K562 (cell line): ENCODE measurements around the gene CROCC2. TPM values are rescaled to one million over a fixed set of nuclear protein-coding genes. Genes with fewer than 3 reads are reported as not detected.

ENCODE experiments used
- ATAC-seq: fragments of 200-7000 bp; cut with Tn5 transposase; 3 replicates; pipeline ENCODE4 v1.9.1; 2020; ENCODE audit warnings: moderate library complexity
- BruUV-seq: library from RNA; stranded (reverse); fragments of 400-500 nt; replicated peaks from 2 replicates; lab custom pipeline; 2021; lab: Mats Ljungman, UMichigan
- CTCF ChIA-PET: fragments of 300-600 bp; formaldehyde crosslinking; extraction: SDS; loops from one replicate; lab custom pipeline; 2021; ENCODE audit warnings: low intra/inter-chr PET ratio; lab: Yijun Ruan, JAX
- POLR2A ChIA-PET: fragments of 300-600, 350-650 bp; sonication (Branson Sonifier 250); formaldehyde crosslinking; extraction: SDS; loops from one replicate; lab custom pipeline; 2021; ENCODE audit warnings: antibody characterized with exemption, inconsistent platforms; lab: Yijun Ruan, JAX
- DNase-seq, 4 experiments: peaks; one replicate each; pipeline versions ENCODE4 v3.0.0 to v3.0.0-alpha.2; 2011 to 2018; ENCODE audit warnings: low spot score in 3 of 4, mixed read lengths in 3 of 4; ENCODE audit errors: extremely low read depth in 1 of 4
- FAIRE-seq: peaks from 2 replicates; lab custom pipeline; 2011; peaks lifted over from hg19 to GRCh38; lab: Jason Lieb, UNC
- H2AFZ ChIP-seq: 2 replicates; pipeline ENCODE4 v1.6.0; 2011; ENCODE audit warnings: low read depth, low read length, control low read depth, inconsistent platforms
- H3K27ac ChIP-seq: fragments of 200-600 bp; 3 replicates; pipeline ENCODE4 v1.8.0; 2011; ENCODE audit warnings: low read depth, mild to moderate bottlenecking, control low read depth, inconsistent platforms, low read length, moderate library complexity, mixed read lengths; ENCODE audit errors: extremely low read depth
- H3K27me3 ChIP-seq, 2 experiments: fragments of 300-600 bp in 1 of 2; 2 replicates in 1 of 2; 3 replicates in 1 of 2; pipeline versions ENCODE4 v1.6.0 to v1.8.0; 2011; ENCODE audit warnings: inconsistent platforms in 2 of 2, low read length in 2 of 2, mild to moderate bottlenecking in 1 of 2, mixed read lengths in 1 of 2, moderate library complexity in 1 of 2; ENCODE audit not compliant: control insufficient read depth in 2 of 2, insufficient read depth in 2 of 2
- H3K36me3 ChIP-seq: fragments of 300-600 bp; 3 replicates; pipeline ENCODE4 v1.8.0; 2011; ENCODE audit warnings: mild to moderate bottlenecking, low read length, inconsistent platforms; ENCODE audit not compliant: control insufficient read depth, insufficient read depth
- H3K4me1 ChIP-seq, 2 experiments: fragments of 200-600 bp in 1 of 2; replicated peaks in 1 of 2; 2 replicates in 1 of 2; 3 replicates in 1 of 2; pipeline versions ENCODE4 v1.5.1 to v1.8.0; 2011; ENCODE audit warnings: inconsistent platforms in 2 of 2, low read length in 2 of 2, mild to moderate bottlenecking in 1 of 2, mixed read lengths in 1 of 2, moderate library complexity in 1 of 2; ENCODE audit not compliant: control insufficient read depth in 2 of 2, insufficient read depth in 2 of 2
- H3K4me2 ChIP-seq: 2 replicates; pipeline ENCODE4 v1.6.1; 2011; ENCODE audit warnings: low read length, control low read depth, inconsistent platforms, mixed read lengths; ENCODE audit not compliant: insufficient read depth
- H3K4me3 ChIP-seq: fragments of 200-600 bp; sonication (generic), shearing (Covaris generic); 2 replicates; pipeline ENCODE4 v1.5.1; 2016; ENCODE audit warnings: control low read depth, inconsistent platforms
- H3K79me2 ChIP-seq: fragments of 200-600 bp; 3 replicates; pipeline ENCODE4 v1.8.0; 2011; ENCODE audit warnings: low read length, inconsistent platforms; ENCODE audit not compliant: control insufficient read depth, insufficient read depth
- H3K9ac ChIP-seq, 2 experiments: 2 replicates each; pipeline versions ENCODE4 v1.6.0 to v1.6.1; 2011; ENCODE audit warnings: low read depth in 2 of 2, low read length in 2 of 2, control low read depth in 1 of 2, inconsistent platforms in 1 of 2, mild to moderate bottlenecking in 1 of 2, mixed read lengths in 1 of 2; ENCODE audit not compliant: insufficient read depth in 1 of 2
- H3K9me1 ChIP-seq: one replicate; pipeline ENCODE4 v1.6.0; 2011; ENCODE audit warnings: inconsistent platforms, mild to moderate bottlenecking, low read length, moderate library complexity; ENCODE audit not compliant: control insufficient read depth, insufficient read depth
- H3K9me3 ChIP-seq: replicated peaks from 2 replicates; pipeline ENCODE4 v1.5.1; 2011; ENCODE audit warnings: low read depth, low read length, inconsistent platforms; ENCODE audit not compliant: control insufficient read depth, insufficient read depth
- H4K20me1 ChIP-seq: replicated peaks from 2 replicates; pipeline ENCODE4 v1.6.1; 2011; ENCODE audit warnings: low read length, inconsistent platforms, mixed read lengths; ENCODE audit not compliant: control insufficient read depth, insufficient read depth
- DIDO1 ChIP-seq: fragments of 450-650 bp; IDR thresholded peaks from 2 replicates; pipeline ENCODE4 v1.6.1; 2016; ENCODE audit warnings: low read depth, missing biosample characterization, missing genetic modification characterization
- ESRRB ChIP-seq: fragments of 250-450 bp; sonication (Bioruptor Pico); IDR thresholded peaks from 2 replicates; pipeline ENCODE4 v1.5.0; 2020; ENCODE audit warnings: mild to moderate bottlenecking, moderate library complexity, borderline replicate concordance
- NR1H2 ChIP-seq: sonication (generic); formaldehyde crosslinking; IDR thresholded peaks from 2 replicates; pipeline ENCODE4 v1.4.0; 2020; ENCODE audit warnings: mild to moderate bottlenecking, missing genetic modification reagents
- POLR3G ChIP-seq: IDR thresholded peaks from 2 replicates; pipeline ENCODE4 v1.6.1; 2011; ENCODE audit not compliant: insufficient read length, insufficient replicate concordance; ENCODE audit errors: extremely low read depth
- RAD21 ChIP-seq, 2 experiments: fragments of 250-450 bp in 1 of 2; fragments of 450-650 bp in 1 of 2; sonication (Bioruptor Pico) in 1 of 2; formaldehyde crosslinking in 1 of 2; IDR thresholded peaks in 1 of 2; conservative IDR thresholded peaks in 1 of 2; 2 replicates each; pipeline versions ENCODE4 v1.4.0 to v1.8.0; 2020 to 2022; ENCODE audit warnings: mild to moderate bottlenecking in 2 of 2, moderate library complexity in 1 of 2
- RBM17 ChIP-seq: fragments of 200-400 bp; formaldehyde crosslinking; IDR thresholded peaks from 2 replicates; pipeline ENCODE4 v1.6.1; 2017; ENCODE audit warnings: low read depth, mild to moderate bottlenecking, low read length, borderline replicate concordance
- SMC3 ChIP-seq: conservative IDR thresholded peaks from 2 replicates; pipeline ENCODE4 v1.6.1; 2011; ENCODE audit warnings: low read depth, low read length, improper control_type of control experiment; ENCODE audit not compliant: insufficient read depth
- ZBTB7A ChIP-seq: IDR thresholded peaks from 2 replicates; pipeline ENCODE4 v1.6.1; 2011; ENCODE audit warnings: low read depth, mild to moderate bottlenecking, low read length, moderate library complexity, borderline replicate concordance; ENCODE audit not compliant: control insufficient read depth
- ZFP36 ChIP-seq: fragments of 150-350 bp; IDR thresholded peaks from 2 replicates; pipeline ENCODE4 v1.6.1; 2018; ENCODE audit warnings: low read length, low read depth; ENCODE audit not compliant: partially characterized antibody
- WGBS: fragments of 100-300 bp; shearing (Covaris generic); methylation state at CpG from one replicate; pipeline ENCODE4 v1.1.6; 2016; ENCODE audit warnings: low coverage, mixed read lengths; ENCODE audit not compliant: insufficient coverage; ENCODE audit errors: missing lambda C conversion rate; 5-methylcytosine and 5-hydroxymethylcytosine counted together
- in situ Hi-C: fragments of 300-500 bp; cut with MboI; formaldehyde crosslinking; loops from 4 replicates; pipeline ENCODE4 v1.15.0; 2018; ENCODE audit warnings: inconsistent platforms, mixed read lengths
- intact Hi-C: fragments of 100-400 bp; cut with micrococcal nuclease; formaldehyde crosslinking; loops from 2 replicates; pipeline ENCODE4 v1.14.2; 2022
- polyA plus RNA-seq, 8 experiments: library from polyadenylated mRNA; depleted of rRNA in 4 of 8; stranded (reverse) in 5 of 8; unstranded in 3 of 8; fragments of >200 nt; fragmentation: Nextera tagmentation in 2 of 8; fragmentation: Illumina TruSeq in 1 of 8; extraction: Ambion mirVana in 2 of 8; extraction: Trizol in 1 of 8; gene quantifications; 2 replicates each; pipeline versions ENCODE4 v1.2.1 to v1.2.3, GENCODE V29; 2011 to 2014; ENCODE audit warnings: inconsistent platforms in 1 of 8, missing spikeins in 1 of 8
- total RNA-seq, 7 experiments: library from RNA; depleted of rRNA in 6 of 7; stranded (reverse); fragments of >200 nt in 6 of 7; fragmentation: Illumina TruSeq in 2 of 7; extraction: Trizol in 2 of 7; gene quantifications; 2 replicates each; pipeline versions ENCODE4 v1.2.1 to v1.2.3, GENCODE V29; 2011 to 2021; ENCODE audit warnings: low replicate concordance in 1 of 7
- TF ChIP-seq, protein P1 (sequence below): fragments of 450-650 bp; formaldehyde crosslinking; IDR thresholded peaks from 2 replicates; pipeline ENCODE4 v1.4.0; 2022; ENCODE audit warnings: missing genetic modification characterization
- TF ChIP-seq, protein P2 (sequence below), 3 experiments: IDR thresholded peaks in 2 of 3; conservative IDR thresholded peaks in 1 of 3; 2 replicates each; pipeline ENCODE4 v1.5.1; 2011 to 2012; ENCODE audit warnings: low read length in 3 of 3, mild to moderate bottlenecking in 3 of 3, control low read depth in 2 of 3, improper control_type of control experiment in 1 of 3, inconsistent platforms in 1 of 3, low read depth in 1 of 3, mixed read lengths in 1 of 3, moderate library complexity in 1 of 3; ENCODE audit not compliant: insufficient read depth in 2 of 3
- TF ChIP-seq, protein P3 (sequence below): IDR thresholded peaks from 2 replicates; pipeline ENCODE4 v1.6.1; 2011; ENCODE audit warnings: borderline replicate concordance, low read depth, mild to moderate bottlenecking, moderate library complexity, low read length; ENCODE audit not compliant: insufficient read depth, poor library complexity, severe bottlenecking

The CROCC2 gene
- total and polyA plus RNA-seq, 9 of the 15 experiments (the other 6 are each of a cell fraction or from before 2014, with no cell fraction given): not detected

DNA sequence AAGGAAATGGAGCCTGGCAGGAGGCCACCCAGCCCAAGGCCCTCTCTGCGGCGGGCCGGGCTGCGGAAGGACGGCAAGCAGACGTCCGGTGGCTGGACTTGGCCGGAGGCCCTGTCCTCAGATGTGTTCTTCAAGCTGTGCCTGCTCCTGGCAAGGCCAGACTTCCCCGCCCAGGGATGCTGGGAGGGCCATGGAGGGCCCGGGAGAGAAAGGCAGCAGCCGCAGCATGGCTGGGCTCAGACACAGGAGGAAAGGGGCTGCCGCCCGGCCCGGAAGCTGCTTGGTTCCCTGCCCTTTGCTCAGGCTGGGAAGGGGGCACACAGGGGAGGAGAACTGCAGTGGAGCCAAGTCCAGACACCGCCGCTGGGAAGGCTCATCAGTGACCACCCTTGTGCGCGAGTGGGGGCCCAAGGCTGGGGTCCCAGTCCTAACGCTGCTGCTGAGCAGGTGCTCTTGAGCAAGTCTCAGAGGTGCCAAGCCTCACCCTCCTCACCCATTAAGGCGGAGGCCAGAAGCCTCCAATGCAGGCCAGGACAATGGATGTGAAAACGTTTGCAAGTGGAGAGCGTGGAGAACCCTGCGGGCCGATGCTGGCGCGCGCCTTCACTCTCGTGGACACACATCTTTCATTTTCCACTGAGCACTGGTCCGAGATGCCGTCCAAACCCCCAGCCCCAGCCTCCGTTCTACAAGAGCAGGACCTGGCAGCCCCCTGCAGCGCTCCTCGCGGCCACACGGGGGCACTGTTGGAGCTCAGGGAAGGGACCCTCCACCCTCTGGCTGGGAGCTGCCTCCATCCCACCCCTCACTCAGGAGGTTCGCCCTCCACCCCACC lies 7.9 kb downstream of the CROCC2 start:
- Histone ChIP-seq H3K27me3 (peaks cover 0 to 38% of the 10 kb centered on the region in 2 experiments; a peak in 2 of 5 replicates), H3K79me2 (no peaks in the 10 kb centered on the region), H3K27ac (no peak overlapping the region), H3K4me2 (no peak overlapping the region), H3K36me3 (no peaks in the 10 kb centered on the region), H2AFZ (no peak overlapping the region), H3K4me3 (no peak overlapping the region), H3K4me1 (peaks cover 0 to 27% of the 10 kb centered on the region in 2 experiments; a peak in 2 of 5 replicates), H3K9me1 (no peaks in the 10 kb centered on the region), H3K9me3 (no peaks in the 10 kb centered on the region), H3K9ac (no peak overlapping the region), H4K20me1 (peaks cover 6% of the 10 kb centered on the region)
- BruUV-seq: no TSS peak
- ATAC-seq (peak; percentile 89), DNase-seq (peak; percentile 54 to 79 (median 74)), FAIRE-seq (no peak)
- ChIA-PET POLR2A (interaction anchor here (0.6 kb wide), 4 partner anchors 8 to 1574 kb away, joined by 3 to 4 read pairs (median 3); no protein-coding TSS in a partner anchor), CTCF (interaction anchor here (0.6 kb wide), 1 partner anchor 444 kb away, joined by 3 read pairs; no protein-coding TSS in a partner anchor)
- in situ Hi-C loops (no loop called here), intact Hi-C loops (loop anchor here (10.0 kb wide), 1 partner anchor 161 kb away; no protein-coding TSS in a partner anchor)
- WGBS: 7% methylated on average over 19 of the region's 36 CpGs
- TF ChIP-seq, protein P1, sequence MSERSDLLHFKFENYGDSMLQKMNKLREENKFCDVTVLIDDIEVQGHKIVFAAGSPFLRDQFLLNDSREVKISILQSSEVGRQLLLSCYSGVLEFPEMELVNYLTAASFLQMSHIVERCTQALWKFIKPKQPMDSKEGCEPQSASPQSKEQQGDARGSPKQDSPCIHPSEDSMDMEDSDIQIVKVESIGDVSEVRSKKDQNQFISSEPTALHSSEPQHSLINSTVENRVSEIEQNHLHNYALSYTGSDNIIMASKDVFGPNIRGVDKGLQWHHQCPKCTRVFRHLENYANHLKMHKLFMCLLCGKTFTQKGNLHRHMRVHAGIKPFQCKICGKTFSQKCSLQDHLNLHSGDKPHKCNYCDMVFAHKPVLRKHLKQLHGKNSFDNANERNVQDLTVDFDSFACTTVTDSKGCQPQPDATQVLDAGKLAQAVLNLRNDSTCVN: no peak
- TF ChIP-seq POLR3G (no peak), ZBTB7A (peak; percentile 81), ZFP36 (peak; percentile 89), SMC3 (peak; percentile 45; the same call in 1 of the 2 replicates), RAD21 (CRISPR knock-in tag; conservative IDR thresholded peaks at IDR 0.05 in 1 of 2, IDR thresholded peaks at IDR 0.05 in 1 of 2) (peak in 1 of 2 experiments; percentile 59; a peak in 2 of 4 replicates), NR1H2 (CRISPR knock-in tag) (no peak), RBM17 (no peak), ESRRB (no peak), DIDO1 (tag) (no peak)
- TF ChIP-seq, protein P2, sequence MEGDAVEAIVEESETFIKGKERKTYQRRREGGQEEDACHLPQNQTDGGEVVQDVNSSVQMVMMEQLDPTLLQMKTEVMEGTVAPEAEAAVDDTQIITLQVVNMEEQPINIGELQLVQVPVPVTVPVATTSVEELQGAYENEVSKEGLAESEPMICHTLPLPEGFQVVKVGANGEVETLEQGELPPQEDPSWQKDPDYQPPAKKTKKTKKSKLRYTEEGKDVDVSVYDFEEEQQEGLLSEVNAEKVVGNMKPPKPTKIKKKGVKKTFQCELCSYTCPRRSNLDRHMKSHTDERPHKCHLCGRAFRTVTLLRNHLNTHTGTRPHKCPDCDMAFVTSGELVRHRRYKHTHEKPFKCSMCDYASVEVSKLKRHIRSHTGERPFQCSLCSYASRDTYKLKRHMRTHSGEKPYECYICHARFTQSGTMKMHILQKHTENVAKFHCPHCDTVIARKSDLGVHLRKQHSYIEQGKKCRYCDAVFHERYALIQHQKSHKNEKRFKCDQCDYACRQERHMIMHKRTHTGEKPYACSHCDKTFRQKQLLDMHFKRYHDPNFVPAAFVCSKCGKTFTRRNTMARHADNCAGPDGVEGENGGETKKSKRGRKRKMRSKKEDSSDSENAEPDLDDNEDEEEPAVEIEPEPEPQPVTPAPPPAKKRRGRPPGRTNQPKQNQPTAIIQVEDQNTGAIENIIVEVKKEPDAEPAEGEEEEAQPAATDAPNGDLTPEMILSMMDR (IDR thresholded peaks at IDR 0.05 in 2 of 3, conservative IDR thresholded peaks at IDR 0.05 in 1 of 3; ENCODE audit: insufficient read depth in 2 of 3, low read depth in 1 of 3, low read length in 3 of 3): peak; percentile 59 to 72 (median 70)
- TF ChIP-seq, protein P3, sequence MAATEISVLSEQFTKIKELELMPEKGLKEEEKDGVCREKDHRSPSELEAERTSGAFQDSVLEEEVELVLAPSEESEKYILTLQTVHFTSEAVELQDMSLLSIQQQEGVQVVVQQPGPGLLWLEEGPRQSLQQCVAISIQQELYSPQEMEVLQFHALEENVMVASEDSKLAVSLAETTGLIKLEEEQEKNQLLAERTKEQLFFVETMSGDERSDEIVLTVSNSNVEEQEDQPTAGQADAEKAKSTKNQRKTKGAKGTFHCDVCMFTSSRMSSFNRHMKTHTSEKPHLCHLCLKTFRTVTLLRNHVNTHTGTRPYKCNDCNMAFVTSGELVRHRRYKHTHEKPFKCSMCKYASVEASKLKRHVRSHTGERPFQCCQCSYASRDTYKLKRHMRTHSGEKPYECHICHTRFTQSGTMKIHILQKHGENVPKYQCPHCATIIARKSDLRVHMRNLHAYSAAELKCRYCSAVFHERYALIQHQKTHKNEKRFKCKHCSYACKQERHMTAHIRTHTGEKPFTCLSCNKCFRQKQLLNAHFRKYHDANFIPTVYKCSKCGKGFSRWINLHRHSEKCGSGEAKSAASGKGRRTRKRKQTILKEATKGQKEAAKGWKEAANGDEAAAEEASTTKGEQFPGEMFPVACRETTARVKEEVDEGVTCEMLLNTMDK: peak; percentile 2
